Ascending aorta (tissue), 2 donors: ENCODE results near the gene MRPL39. TPM values are rescaled to one million over a fixed set of nuclear protein-coding genes. Genes with fewer than 3 reads are reported as not detected.

Source experiments
- DNase-seq, 2 donors: peaks; one replicate each; pipeline ENCODE4 v3.0.0-alpha.2; 2019; ENCODE audit warnings: low spot score in 2 of 2
- H3K27ac ChIP-seq, 2 donors: fragments of 200-600 bp; sonication (generic); one replicate each; pipeline ENCODE4 v1.5.1; 2016 to 2017; ENCODE audit warnings: mild to moderate bottlenecking in 1 of 2
- H3K27me3 ChIP-seq: fragments of 200-600 bp; sonication (generic); one replicate; pipeline ENCODE4 v1.5.1; 2017
- H3K36me3 ChIP-seq, 2 donors: fragments of 200-600 bp; sonication (generic); one replicate each; pipeline ENCODE4 v1.5.1; 2016
- H3K4me1 ChIP-seq, 2 donors: fragments of 200-600 bp; sonication (generic); one replicate each; pipeline ENCODE4 v1.5.1; 2016 to 2017; ENCODE audit warnings: mild to moderate bottlenecking in 1 of 2
- H3K4me3 ChIP-seq, 2 donors: fragments of 200-600 bp; sonication (generic); one replicate each; pipeline ENCODE4 v1.5.1; 2016 to 2017; ENCODE audit warnings: mild to moderate bottlenecking in 1 of 2
- H3K9me3 ChIP-seq, 2 donors: fragments of 200-600 bp; sonication (generic); one replicate each; pipeline ENCODE4 v1.5.1; 2016
- intact Hi-C: fragments of 100-400 bp; cut with DNase I; formaldehyde crosslinking; loops from one replicate; pipeline ENCODE4 v1.15.1; 2023
- total RNA-seq: library from RNA; depleted of rRNA; stranded (reverse); fragments of >200 nt; gene quantifications from one replicate; pipeline ENCODE4 v1.1.0, GENCODE V29; 2016
- TF ChIP-seq, protein P1 (sequence below), 3 experiments: fragments of 200-600 bp in 2 of 3; fragments of 450-650 bp in 1 of 3; sonication (generic) in 2 of 3; IDR thresholded peaks; one replicate each; pipeline ENCODE4 v1.5.1; 2016 to 2019; ENCODE audit warnings: antibody characterized with exemption in 3 of 3, mild to moderate bottlenecking in 1 of 3, moderate library complexity in 1 of 3

MRPL39 gene
- total RNA-seq, 1 donor from 2014 or later: 26.1 TPM

- Histone ChIP-seq H3K27ac (no peak overlapping the region), H3K4me3 (no peak overlapping the region), H3K4me1 (peaks cover 0 to 19% of the 10 kb centered on the region in 2 donors), H3K36me3 (no peaks in the 10 kb centered on the region), H3K9me3 (no peaks in the 10 kb centered on the region), H3K27me3 (no peaks in the 10 kb centered on the region)
- no peak for DNase-seq
- TF ChIP-seq, protein P1, sequence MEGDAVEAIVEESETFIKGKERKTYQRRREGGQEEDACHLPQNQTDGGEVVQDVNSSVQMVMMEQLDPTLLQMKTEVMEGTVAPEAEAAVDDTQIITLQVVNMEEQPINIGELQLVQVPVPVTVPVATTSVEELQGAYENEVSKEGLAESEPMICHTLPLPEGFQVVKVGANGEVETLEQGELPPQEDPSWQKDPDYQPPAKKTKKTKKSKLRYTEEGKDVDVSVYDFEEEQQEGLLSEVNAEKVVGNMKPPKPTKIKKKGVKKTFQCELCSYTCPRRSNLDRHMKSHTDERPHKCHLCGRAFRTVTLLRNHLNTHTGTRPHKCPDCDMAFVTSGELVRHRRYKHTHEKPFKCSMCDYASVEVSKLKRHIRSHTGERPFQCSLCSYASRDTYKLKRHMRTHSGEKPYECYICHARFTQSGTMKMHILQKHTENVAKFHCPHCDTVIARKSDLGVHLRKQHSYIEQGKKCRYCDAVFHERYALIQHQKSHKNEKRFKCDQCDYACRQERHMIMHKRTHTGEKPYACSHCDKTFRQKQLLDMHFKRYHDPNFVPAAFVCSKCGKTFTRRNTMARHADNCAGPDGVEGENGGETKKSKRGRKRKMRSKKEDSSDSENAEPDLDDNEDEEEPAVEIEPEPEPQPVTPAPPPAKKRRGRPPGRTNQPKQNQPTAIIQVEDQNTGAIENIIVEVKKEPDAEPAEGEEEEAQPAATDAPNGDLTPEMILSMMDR (IDR thresholded peaks at IDR 0.05): no peak
- intact Hi-C loops: no loop called here
Observed at GRCh38 chr21:25571726-25572121, 35.6 kb downstream of the MRPL39 start.

GRCh38 chr21:25569711-25570110 is 37.6 kb downstream of the MRPL39 start:
- no peak for DNase-seq
- intact Hi-C loops: loop anchor here (10.0 kb wide), 1 partner anchor 145 kb away; no protein-coding TSS in a partner anchor

DNA sequence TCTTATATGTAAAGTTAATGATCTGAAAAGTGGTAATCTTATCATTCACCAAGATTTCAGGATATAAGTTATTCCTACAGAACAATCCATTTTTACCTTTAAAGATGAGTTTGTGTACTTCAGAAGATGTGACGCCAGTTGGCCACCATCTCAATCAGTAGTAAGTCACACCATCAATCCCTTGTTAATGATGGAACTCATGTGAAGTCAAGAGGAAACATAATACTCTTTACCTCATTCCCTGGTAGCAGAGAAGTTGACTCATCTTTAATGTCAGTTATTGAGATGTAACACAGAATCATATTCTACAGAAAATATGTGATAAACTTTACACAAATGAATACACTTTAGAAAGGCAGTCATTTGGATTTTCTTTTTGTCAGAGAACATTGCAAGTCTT is 38.2 kb downstream of the MRPL39 start:
- no peaks in the 10 kb centered on the region for H3K27me3 ChIP-seq
- H3K36me3 ChIP-seq: no peaks in the 10 kb centered on the region
- TF ChIP-seq, protein P1 (IDR thresholded peaks at IDR 0.05): no peak
- intact Hi-C loops: loop anchor here (10.0 kb wide), 1 partner anchor 144 kb away; no protein-coding TSS in a partner anchor
- no peak overlapping the region for H3K4me3 ChIP-seq
- no peak for DNase-seq
- H3K9me3 ChIP-seq: no peaks in the 10 kb centered on the region
- no peak overlapping the region for H3K27ac ChIP-seq
- peaks cover 0 to 14% of the 10 kb centered on the region in 2 donors for H3K4me1 ChIP-seq

More at GRCh38 chr21:25569711-25570110, 37.6 kb downstream of the MRPL39 start:
- no peak overlapping the region for H3K27ac ChIP-seq
- TF ChIP-seq, protein P1 (IDR thresholded peaks at IDR 0.05): no peak
- no peak overlapping the region for H3K4me3 ChIP-seq
- H3K9me3 ChIP-seq: no peaks in the 10 kb centered on the region
- no peaks in the 10 kb centered on the region for H3K36me3 ChIP-seq
- H3K4me1 ChIP-seq: peaks cover 0 to 14% of the 10 kb centered on the region in 2 donors
- no peaks in the 10 kb centered on the region for H3K27me3 ChIP-seq

- Histone ChIP-seq H3K4me3 (no peak overlapping the region), H3K27ac (peak overlapping the region; percentile 16 to 35)
- intact Hi-C loops: loop anchor here (10.0 kb wide), 1 partner anchor 143 kb away; no protein-coding TSS in a partner anchor
Observed at GRCh38 chr21:25568246-25568645, 39.0 kb downstream of the MRPL39 start.

DNA sequence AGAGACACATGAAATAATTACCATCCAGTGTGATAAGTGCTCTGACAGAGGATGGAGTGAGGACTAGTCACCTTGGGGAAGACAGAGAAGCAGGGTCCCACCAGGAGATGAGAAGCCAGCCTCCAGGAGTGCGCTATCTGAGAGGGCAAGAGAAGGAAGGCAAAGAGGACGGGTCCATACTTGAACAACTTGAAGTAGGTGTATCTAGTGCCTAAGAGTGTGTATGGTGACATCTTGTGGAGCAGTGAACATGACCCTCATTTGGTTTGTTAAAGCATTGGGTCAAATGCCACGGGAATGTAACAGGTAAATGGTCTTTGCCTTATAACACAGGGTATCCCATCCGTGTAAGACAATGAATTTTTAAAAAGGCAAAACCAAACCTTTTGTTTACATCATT is 39.8 kb downstream of the MRPL39 start:
- H3K36me3 ChIP-seq: no peaks in the 10 kb centered on the region
- no peaks in the 10 kb centered on the region for H3K27me3 ChIP-seq
- H3K9me3 ChIP-seq: no peaks in the 10 kb centered on the region
- no peak overlapping the region for H3K4me3 ChIP-seq
- no peak for DNase-seq
- TF ChIP-seq, protein P1 (IDR thresholded peaks at IDR 0.05): no peak
- intact Hi-C loops: loop anchor here (10.0 kb wide), 1 partner anchor 143 kb away; no protein-coding TSS in a partner anchor
- H3K4me1 ChIP-seq: peaks cover 0 to 6% of the 10 kb centered on the region in 2 donors
- H3K27ac ChIP-seq: peak overlapping the region in 1 of 2 donors; percentile 16

More at GRCh38 chr21:25568246-25568645, 39.0 kb downstream of the MRPL39 start:
- Histone ChIP-seq H3K4me1 (peaks cover 0 to 9% of the 10 kb centered on the region in 2 donors), H3K36me3 (no peaks in the 10 kb centered on the region), H3K9me3 (no peaks in the 10 kb centered on the region), H3K27me3 (no peaks in the 10 kb centered on the region)
- TF ChIP-seq, protein P1 (IDR thresholded peaks at IDR 0.05): no peak
- peak in 1 of 2 donors; percentile 74 for DNase-seq
